SK-N-SH treated with all-trans-retinoic acid at 6 μM for 48 hours (cell line): ENCODE measurements around the gene S100B.

Source experiments
- CSDC2 ChIP-seq: fragments of 250-450 bp; sonication (Bioruptor Pico); IDR thresholded peaks from 2 replicates; pipeline ENCODE4 v1.5.0; 2020; ENCODE audit warnings: mild to moderate bottlenecking, moderate library complexity
- ZNF8 ChIP-seq: fragments of 450-650 bp; formaldehyde crosslinking; IDR thresholded peaks from 2 replicates; pipeline ENCODE4 v1.5.0; 2020; ENCODE audit warnings: mild to moderate bottlenecking, moderate library complexity

- no peak for TF ChIP-seq CSDC2 (CRISPR knock-in tag)
- TF ChIP-seq ZNF8 (CRISPR knock-in tag): no peak
These were observed 46.9 kb downstream of the S100B start for GRCh38 chr21:46557919-46558392.
